Gastrocnemius medialis (tissue), 4 donors: ENCODE measurements around the gene RPAP2.

Experiments
- CTCF ChIP-seq, 5 experiments: fragments of 450-650 bp in 3 of 5; fragments of 200-600 bp in 2 of 5; sonication (generic) in 2 of 5; IDR thresholded peaks in 4 of 5; conservative IDR thresholded peaks in 1 of 5; 1 replicate in 4 of 5; 2 replicates in 1 of 5; pipeline ENCODE4 v1.5.1; 2016 to 2019; ENCODE audit warnings: antibody characterized with exemption in 5 of 5, mild to moderate bottlenecking in 3 of 5, moderate library complexity in 3 of 5
- POLR2A ChIP-seq, 2 donors: fragments of 450-650 bp; IDR thresholded peaks; one replicate each; pipeline ENCODE4 v1.6.1; 2017; ENCODE audit warnings: antibody characterized with exemption in 2 of 2, mild to moderate bottlenecking in 2 of 2, moderate library complexity in 2 of 2

GRCh38 chr1:92274939-92275338 lies 23.9 kb upstream of the RPAP2 start:
- TF ChIP-seq CTCF (IDR thresholded peaks at IDR 0.05 in 4 of 5, conservative IDR thresholded peaks at IDR 0.05 in 1 of 5) (no peak), POLR2A (IDR thresholded peaks at IDR 0.05) (no peak)
